H1 (cell line): ENCODE results near the gene UBE2J1. TPM values are rescaled to one million over a fixed set of nuclear protein-coding genes. Genes with fewer than 3 reads are reported as not detected.

ENCODE experiments used
- CTCF ChIA-PET: fragments of 300-600 bp; sonication (Branson Sonifier 250); formaldehyde crosslinking; loops from one replicate; lab custom pipeline; 2021; ENCODE audit not compliant: partially characterized antibody; lab: Charles Lee
- POLR2A ChIA-PET: fragments of 300-600 bp; sonication (Branson Sonifier 250); formaldehyde crosslinking; loops from one replicate; lab custom pipeline; 2021; ENCODE audit warnings: inconsistent platforms; ENCODE audit not compliant: partially characterized antibody; lab: Charles Lee
- DNase-seq, 2 experiments: peaks; one replicate each; pipeline versions ENCODE4 v3.0.0 to v3.0.0-alpha.2; 2010 to 2022; ENCODE audit warnings: low spot score in 2 of 2, low read depth in 1 of 2, mixed read lengths in 1 of 2
- FAIRE-seq: peaks from 2 replicates; lab custom pipeline; 2011; peaks lifted over from hg19 to GRCh38; lab: Jason Lieb, UNC
- H2AFZ ChIP-seq: 2 replicates; pipeline ENCODE4 v1.8.1; 2012; ENCODE audit warnings: low read length, inconsistent platforms
- H2AK5ac ChIP-seq: 2 replicates; pipeline ENCODE4 v1.6.1; 2013; ENCODE audit warnings: low read depth, low read length
- H2BK120ac ChIP-seq: replicated peaks from 2 replicates; pipeline ENCODE3; 2013; ENCODE audit warnings: low read depth, low read length, inconsistent platforms
- H2BK12ac ChIP-seq: 2 replicates; pipeline ENCODE4 v1.6.1; 2013; ENCODE audit warnings: low read depth, low read length
- H2BK15ac ChIP-seq: 2 replicates; pipeline ENCODE4 v1.6.1; 2013; ENCODE audit warnings: low read length
- H2BK20ac ChIP-seq: 2 replicates; pipeline ENCODE4 v1.6.1; 2013; ENCODE audit warnings: low read length
- H2BK5ac ChIP-seq: 2 replicates; pipeline ENCODE4 v1.6.1; 2013; ENCODE audit warnings: low read depth, low read length
- H3K14ac ChIP-seq: 2 replicates; pipeline ENCODE4 v1.6.1; 2013; ENCODE audit warnings: inconsistent platforms; ENCODE audit not compliant: insufficient read length
- H3K18ac ChIP-seq: 2 replicates; pipeline ENCODE4 v1.6.1; 2013; ENCODE audit warnings: low read length; ENCODE audit errors: extremely low read depth
- H3K23ac ChIP-seq: 2 replicates; pipeline ENCODE4 v1.6.1; 2013; ENCODE audit warnings: inconsistent platforms; ENCODE audit not compliant: insufficient read length
- H3K23me2 ChIP-seq: 2 replicates; pipeline ENCODE4 v1.6.1; 2013; ENCODE audit warnings: low read depth, low read length
- H3K27ac ChIP-seq: 2 replicates; pipeline ENCODE4 v1.6.1; 2011; ENCODE audit warnings: low read depth, low read length, inconsistent platforms
- H3K27me3 ChIP-seq, 4 experiments: replicated peaks in 1 of 4; 1 replicate in 1 of 4; 2 replicates in 3 of 4; pipeline versions ENCODE4 v1.6.1 to v1.8.1; 2011 to 2013; ENCODE audit warnings: low read length in 3 of 4, mild to moderate bottlenecking in 3 of 4, inconsistent platforms in 2 of 4, mixed read lengths in 2 of 4, moderate library complexity in 1 of 4; ENCODE audit not compliant: control insufficient read depth in 3 of 4, insufficient read depth in 3 of 4; ENCODE audit errors: extremely low read depth in 1 of 4
- H3K36me3 ChIP-seq, 4 experiments: 2 replicates each; pipeline versions ENCODE4 v1.6.1 to v1.8.1; 2011 to 2013; ENCODE audit warnings: mild to moderate bottlenecking in 4 of 4, low read length in 3 of 4, moderate library complexity in 2 of 4, control low read depth in 1 of 4, inconsistent platforms in 1 of 4; ENCODE audit not compliant: insufficient read depth in 4 of 4, control insufficient read depth in 2 of 4
- H3K4ac ChIP-seq: replicated peaks from 2 replicates; pipeline ENCODE3; 2013; ENCODE audit warnings: low read length, low read depth, mixed read lengths, inconsistent platforms; ENCODE audit not compliant: insufficient read length
- H3K4me1 ChIP-seq, 4 experiments: replicated peaks in 1 of 4; 1 replicate in 1 of 4; 2 replicates in 3 of 4; pipeline versions ENCODE4 v1.6.1 to v1.8.1; 2011 to 2013; ENCODE audit warnings: low read length in 3 of 4, inconsistent platforms in 2 of 4, mixed read lengths in 1 of 4; ENCODE audit not compliant: insufficient read depth in 4 of 4, control insufficient read depth in 3 of 4
- H3K4me2 ChIP-seq, 2 experiments: 2 replicates each; pipeline versions ENCODE4 v1.6.1 to v1.8.1; 2011 to 2013; ENCODE audit warnings: low read depth in 2 of 2, low read length in 2 of 2, control low read depth in 1 of 2, inconsistent platforms in 1 of 2, mild to moderate bottlenecking in 1 of 2; ENCODE audit not compliant: insufficient read depth in 1 of 2
- H3K4me3 ChIP-seq, 4 experiments: fragments of 200-600, 300-600 bp in 1 of 4; sonication (generic), shearing (Covaris generic), sonication (Bioruptor Twin) in 1 of 4; 2 replicates each; pipeline versions ENCODE4 v1.5.1 to v1.8.1; 2011 to 2016; ENCODE audit warnings: low read length in 4 of 4, low read depth in 3 of 4, control low read depth in 2 of 4, inconsistent platforms in 2 of 4, mild to moderate bottlenecking in 2 of 4, mixed read lengths in 1 of 4, moderate library complexity in 1 of 4; ENCODE audit not compliant: insufficient read depth in 2 of 4; ENCODE audit errors: extremely low read depth in 1 of 4
- H3K56ac ChIP-seq: replicated peaks from 2 replicates; pipeline ENCODE3; 2013; ENCODE audit warnings: low read depth, mild to moderate bottlenecking, mixed read lengths, low read length, inconsistent platforms; ENCODE audit not compliant: insufficient read length
- H3K79me1 ChIP-seq: 2 replicates; pipeline ENCODE4 v1.6.1; 2013; ENCODE audit warnings: low read depth, low read length, control low read depth
- H3K79me2 ChIP-seq, 2 experiments: 2 replicates each; pipeline versions ENCODE4 v1.6.1 to v1.8.1; 2012 to 2013; ENCODE audit warnings: low read length in 2 of 2, mild to moderate bottlenecking in 2 of 2, inconsistent platforms in 1 of 2; ENCODE audit not compliant: insufficient read depth in 2 of 2, control insufficient read depth in 1 of 2
- H3K9ac ChIP-seq, 4 experiments: replicated peaks in 1 of 4; 1 replicate in 1 of 4; 2 replicates in 3 of 4; pipeline versions ENCODE4 v1.6.1 to v1.8.1; 2011 to 2013; ENCODE audit warnings: low read depth in 3 of 4, low read length in 3 of 4, control low read depth in 2 of 4, mild to moderate bottlenecking in 2 of 4, moderate library complexity in 2 of 4, inconsistent platforms in 1 of 4; ENCODE audit errors: extremely low read depth in 1 of 4
- H3K9me3 ChIP-seq, 2 experiments: 2 replicates each; pipeline versions ENCODE4 v1.6.1 to v1.8.1; 2012 to 2013; ENCODE audit warnings: mild to moderate bottlenecking in 2 of 2, moderate library complexity in 2 of 2, control low read depth in 1 of 2, inconsistent platforms in 1 of 2, low read depth in 1 of 2, low read length in 1 of 2, mixed read lengths in 1 of 2; ENCODE audit not compliant: insufficient read depth in 2 of 2
- H4K20me1 ChIP-seq, 2 experiments: replicated peaks in 1 of 2; 2 replicates each; pipeline versions ENCODE3 to v1.8.1; 2011 to 2013; ENCODE audit warnings: inconsistent platforms in 2 of 2, low read length in 2 of 2, mild to moderate bottlenecking in 1 of 2; ENCODE audit not compliant: insufficient read depth in 2 of 2, control insufficient read depth in 1 of 2
- H4K5ac ChIP-seq: 2 replicates; pipeline ENCODE4 v1.6.1; 2013; ENCODE audit warnings: low read length, low read depth, mixed read lengths, inconsistent platforms; ENCODE audit not compliant: insufficient read length
- H4K8ac ChIP-seq: 2 replicates; pipeline ENCODE4 v1.8.0; 2013; ENCODE audit warnings: mild to moderate bottlenecking, moderate library complexity, low read length, inconsistent platforms; ENCODE audit not compliant: insufficient read depth; ENCODE audit errors: extremely low read depth
- H4K91ac ChIP-seq: replicated peaks from 2 replicates; pipeline ENCODE3; 2013; ENCODE audit warnings: low read length, mixed read lengths, inconsistent platforms; ENCODE audit not compliant: insufficient read length
- CBX8 ChIP-seq: fragments of 300-800, 300-1000 bp; sonication (generic); IDR thresholded peaks from 2 replicates; pipeline ENCODE4 v1.7.1; 2016; ENCODE audit warnings: low read depth, low read length, borderline replicate concordance
- CEBPB ChIP-seq: IDR thresholded peaks from 2 replicates; pipeline ENCODE4 v1.6.1; 2012; ENCODE audit warnings: low read depth, low read length
- CHD1 ChIP-seq: IDR thresholded peaks from 2 replicates; pipeline ENCODE4 v1.6.1; 2012; ENCODE audit warnings: low read depth, low read length, improper control_type of control experiment
- E2F6 ChIP-seq: IDR thresholded peaks from 2 replicates; pipeline ENCODE4 v1.6.1; 2012; ENCODE audit warnings: inconsistent platforms
- EP300 ChIP-seq, 2 experiments: IDR thresholded peaks; 1 replicate in 1 of 2; 2 replicates in 1 of 2; pipeline ENCODE4 v1.6.1; 2011 to 2012; ENCODE audit warnings: low read depth in 2 of 2, low read length in 2 of 2, mild to moderate bottlenecking in 2 of 2, borderline replicate concordance in 1 of 2, inconsistent platforms in 1 of 2, moderate library complexity in 1 of 2
- POU5F1 ChIP-seq: IDR thresholded peaks from 2 replicates; pipeline ENCODE4 v1.6.1; 2011; ENCODE audit warnings: low read depth, mild to moderate bottlenecking, low read length, moderate library complexity
- RNF2 ChIP-seq: fragments of 200-900, 300-1000 bp; sonication (generic); IDR thresholded peaks from 2 replicates; pipeline ENCODE4 v1.7.1; 2016; ENCODE audit warnings: borderline replicate concordance, low read depth, mild to moderate bottlenecking, antibody characterized with exemption, low read length; ENCODE audit not compliant: poor library complexity, severe bottlenecking; ENCODE audit errors: missing control alignments
- SP2 ChIP-seq: IDR thresholded peaks from 2 replicates; pipeline ENCODE4 v1.6.1; 2012; ENCODE audit warnings: mild to moderate bottlenecking, low read length, inconsistent platforms
- TAF1 ChIP-seq: IDR thresholded peaks from 2 replicates; pipeline ENCODE4 v1.6.1; 2011; ENCODE audit warnings: mild to moderate bottlenecking, low read depth, low read length
- TBP ChIP-seq: IDR thresholded peaks from 2 replicates; pipeline ENCODE4 v1.6.1; 2011; ENCODE audit warnings: low read depth, low read length, improper control_type of control experiment
- WGBS, 2 experiments: shearing (Covaris generic) in 1 of 2; methylation state at CpG; one replicate each; pipeline versions ENCODE4 v1.1.6 to v1.1.7; 2013 to 2015; ENCODE audit warnings: low lambda C conversion rate in 2 of 2, mixed read lengths in 2 of 2, inconsistent platforms in 1 of 2, low coverage in 1 of 2, missing lambda C conversion rate in 1 of 2; ENCODE audit not compliant: insufficient replicate concordance in 2 of 2, insufficient coverage in 1 of 2, insufficient read length in 1 of 2; ENCODE audit errors: extremely low coverage in 1 of 2, missing lambda C conversion rate in 1 of 2; 5-methylcytosine and 5-hydroxymethylcytosine counted together
- polyA plus RNA-seq, 7 experiments: library from polyadenylated mRNA; depleted of rRNA in 3 of 7; stranded (reverse) in 5 of 7; unstranded in 2 of 7; fragments of >200 nt in 5 of 7; fragments of 200-250 nt in 2 of 7; gene quantifications; 1 replicate in 5 of 7; 2 replicates in 1 of 7; 4 replicates in 1 of 7; pipeline versions ENCODE4 v1.2.1 to v1.2.3, GENCODE V29; 2011 to 2013; ENCODE audit warnings: missing spikeins in 2 of 7, mixed read lengths in 2 of 7
- total RNA-seq: library from RNA; stranded (reverse); fragmentation: NEBNext Ultra II Directional; extraction: Animal tissue kit (Norgen Biotek cat#: 25700); gene quantifications from 2 replicates; pipeline ENCODE4 v1.2.1, GENCODE V29; 2021

UBE2J1 gene
- total and polyA plus RNA-seq, 2 of the 8 experiments (the other 6 are each of a cell fraction or from before 2014, with no cell fraction given), result 8.5 to 15.2 TPM

DNA sequence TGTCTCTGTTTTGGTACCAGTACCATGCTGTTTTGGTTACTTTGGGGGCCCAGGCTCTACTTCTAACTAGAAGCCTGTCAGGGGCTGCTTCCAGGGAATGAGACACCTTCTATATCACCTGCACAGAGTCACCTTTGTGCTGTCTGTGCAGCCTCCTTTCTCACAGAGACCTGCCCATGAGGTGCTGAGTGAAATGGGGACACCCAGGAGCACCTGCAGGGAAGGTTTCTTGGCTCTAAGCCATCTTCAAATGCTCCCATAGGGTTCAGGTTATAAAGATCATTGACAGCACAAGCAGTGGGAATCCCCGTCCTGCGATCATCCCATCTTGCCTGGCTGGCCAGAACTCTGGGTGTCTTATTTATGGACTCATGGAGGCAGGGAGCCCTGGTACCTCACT is 56.5 kb downstream of the UBE2J1 start:
- Histone ChIP-seq H2BK12ac (no peak overlapping the region), H3K27ac (no peak overlapping the region), H3K79me1 (no peaks in the 10 kb centered on the region), H3K18ac (no peak overlapping the region), H3K4me1 (peaks cover 0 to 6% (median 0%) of the 10 kb centered on the region in 4 experiments; a peak in 3 of 7 replicates), H3K56ac (no peak overlapping the region), H2AFZ (no peak overlapping the region), H3K4me2 (no peak overlapping the region), H2AK5ac (no peak overlapping the region), H2BK15ac (no peak overlapping the region), H3K4ac (no peak overlapping the region), H2BK120ac (no peak overlapping the region), H3K9ac (no peak overlapping the region), H3K23me2 (no peaks in the 10 kb centered on the region), H3K9me3 (no peaks in the 10 kb centered on the region), H3K27me3 (0 out of 7 replicates have a peak, but pooled peaks cover 0 to 2% (median 0%) of the 10 kb centered on the region in 4 experiments), H3K36me3 (no peaks in the 10 kb centered on the region), H4K8ac (no peak overlapping the region), H4K20me1 (no peaks in the 10 kb centered on the region), H4K91ac (no peak overlapping the region), H2BK5ac (no peak overlapping the region), H3K23ac (no peak overlapping the region), H3K4me3 (no peak overlapping the region), H3K79me2 (no peaks in the 10 kb centered on the region), H4K5ac (no peak overlapping the region), H2BK20ac (no peak overlapping the region), H3K14ac (no peak overlapping the region)
- DNase-seq (no peak), FAIRE-seq (no peak)
- CTCF ChIA-PET, result no interaction called here
- WGBS, 2 experiments, result 100% methylated on average over 2 of the region's 2 CpGs; no CpG with 5 or more reads in 1 of the 2 experiments
- POLR2A ChIA-PET, result no interaction called here
- TF ChIP-seq POU5F1 (no peak), TBP (no peak), SP2 (no peak), CBX8 (no peak), EP300 (IDR thresholded peaks at IDR 0.05; ENCODE audit: borderline replicate concordance in 1 of 2, low read depth in 2 of 2, low read length in 2 of 2) (no peak), CHD1 (no peak), TAF1 (no peak), CEBPB (no peak), RNF2 (no peak), E2F6 (no peak)
